Neural cell (in vitro differentiated cells): ENCODE results near the gene SPATA13. TPM values are rescaled to one million over a fixed set of nuclear protein-coding genes. Genes with fewer than 3 reads are reported as not detected.

Source experiments
- H2AFZ ChIP-seq: fragments of 200-600, 300-800 bp; sonication (generic), shearing (Covaris generic); 2 replicates; pipeline ENCODE4 v1.6.0; 2014; ENCODE audit warnings: low read depth, mild to moderate bottlenecking, antibody characterized with exemption, low read length, moderate library complexity
- H3F3A ChIP-seq: fragments of 200-600 bp; shearing (Covaris generic); 2 replicates; pipeline ENCODE4 v1.6.1; 2016; ENCODE audit warnings: mild to moderate bottlenecking, moderate library complexity, mixed read lengths, antibody characterized with exemption, low read length; ENCODE audit not compliant: insufficient read depth, poor library complexity, severe bottlenecking
- H3K27ac ChIP-seq: fragments of 200-600, 300-800 bp; sonication (generic), shearing (Covaris generic); 2 replicates; pipeline ENCODE4 v1.5.1; 2014; ENCODE audit warnings: mild to moderate bottlenecking, low read length, moderate library complexity
- H3K27me3 ChIP-seq: fragments of 300-800, 200-600 bp; sonication (generic), shearing (Covaris generic); 2 replicates; pipeline ENCODE4 v1.6.0; 2014; ENCODE audit warnings: mild to moderate bottlenecking, low read depth, low read length, moderate library complexity; ENCODE audit not compliant: insufficient read depth
- H3K36me3 ChIP-seq: fragments of 300-800, 200-600 bp; sonication (generic), shearing (Covaris generic); 2 replicates; pipeline ENCODE4 v1.5.1; 2014; ENCODE audit warnings: mild to moderate bottlenecking, antibody characterized with exemption, low read length, moderate library complexity; ENCODE audit not compliant: insufficient read depth
- H3K4me2 ChIP-seq: fragments of 300-800, 200-600 bp; sonication (generic), shearing (Covaris generic); 2 replicates; pipeline ENCODE4 v1.6.0; 2014; ENCODE audit warnings: mild to moderate bottlenecking, low read length
- H3K4me3 ChIP-seq: fragments of 300-800, 200-600 bp; sonication (generic), shearing (Covaris generic); 2 replicates; pipeline ENCODE4 v1.5.1; 2014; ENCODE audit warnings: mild to moderate bottlenecking, low read length, moderate library complexity
- H3K79me2 ChIP-seq: fragments of 200-600 bp; shearing (Covaris generic); replicated peaks from 2 replicates; pipeline ENCODE4 v1.6.0; 2014; ENCODE audit warnings: mild to moderate bottlenecking, low read length, moderate library complexity; ENCODE audit not compliant: insufficient read depth
- H3K9ac ChIP-seq: fragments of 300-800, 200-600 bp; sonication (generic), shearing (Covaris generic); 2 replicates; pipeline ENCODE4 v1.6.1; 2016; ENCODE audit warnings: mild to moderate bottlenecking, low read length, mixed read lengths
- H3K9me2 ChIP-seq: fragments of 200-600 bp; shearing (Covaris generic); 2 replicates; pipeline ENCODE4 v1.6.1; 2016; ENCODE audit warnings: mild to moderate bottlenecking, low read length, mixed read lengths; ENCODE audit not compliant: insufficient read depth
- H3K9me3 ChIP-seq: fragments of 200-600, 300-800 bp; sonication (generic), shearing (Covaris generic); 2 replicates; pipeline ENCODE4 v1.6.1; 2016; ENCODE audit warnings: mild to moderate bottlenecking, mixed run types, low read length, moderate library complexity, mixed read lengths
- H4K20me1 ChIP-seq: fragments of 200-600 bp; shearing (Covaris generic); 2 replicates; pipeline ENCODE4 v1.6.1; 2016; ENCODE audit warnings: mild to moderate bottlenecking, mixed run types; ENCODE audit not compliant: insufficient read depth
- CTCF ChIP-seq: fragments of 450-650 bp; IDR thresholded peaks from 2 replicates; pipeline ENCODE4 v1.5.1; 2014; ENCODE audit warnings: antibody characterized with exemption, mild to moderate bottlenecking, moderate library complexity; ENCODE audit not compliant: poor library complexity, severe bottlenecking
- EP300 ChIP-seq: fragments of 450-650 bp; conservative IDR thresholded peaks from 2 replicates; pipeline ENCODE4 v1.6.1; 2014; ENCODE audit warnings: antibody characterized with exemption, mild to moderate bottlenecking, moderate library complexity; ENCODE audit not compliant: poor library complexity, severe bottlenecking
- EZH2 ChIP-seq: fragments of 200-600, 300-800 bp; shearing (Covaris generic), sonication (generic); IDR thresholded peaks from 2 replicates; pipeline ENCODE4 v1.6.1; 2014; ENCODE audit warnings: antibody characterized with exemption, low read length, borderline replicate concordance, mild to moderate bottlenecking; ENCODE audit not compliant: insufficient read depth, poor library complexity, severe bottlenecking
- MXI1 ChIP-seq: fragments of 450-650 bp; conservative IDR thresholded peaks from 2 replicates; pipeline ENCODE4 v1.6.1; 2014; ENCODE audit warnings: antibody characterized with exemption, mild to moderate bottlenecking; ENCODE audit not compliant: poor library complexity, severe bottlenecking
- POLR2AphosphoS5 ChIP-seq: IDR thresholded peaks from 2 replicates; pipeline ENCODE4 v1.6.1; 2012
- RAD21 ChIP-seq: fragments of 450-650 bp; conservative IDR thresholded peaks from 2 replicates; pipeline ENCODE4 v1.6.1; 2014; ENCODE audit warnings: antibody characterized with exemption, mild to moderate bottlenecking, moderate library complexity
- REST ChIP-seq: IDR thresholded peaks from 2 replicates; pipeline ENCODE4 v1.6.1; 2012; ENCODE audit warnings: borderline replicate concordance
- SMC3 ChIP-seq: fragments of 450-650 bp; conservative IDR thresholded peaks from 2 replicates; pipeline ENCODE4 v1.6.1; 2014; ENCODE audit warnings: antibody characterized with exemption, mild to moderate bottlenecking, moderate library complexity; ENCODE audit not compliant: poor library complexity
- TAF1 ChIP-seq: IDR thresholded peaks from 2 replicates; pipeline ENCODE4 v1.6.1; 2012; ENCODE audit warnings: low read depth
- polyA plus RNA-seq: library from polyadenylated mRNA; depleted of rRNA; stranded (reverse); fragments of >200 nt; gene quantifications from 2 replicates; pipeline ENCODE4 v1.2.3, GENCODE V29; 2014

The SPATA13 gene
- polyA plus RNA-seq, 1 donor from 2014 or later: 15.5 TPM

GRCh38 chr13:24142453-24142852 is 18.1 kb upstream of the SPATA13 start:
- no peak overlapping the region for H3K4me3 ChIP-seq
- no peaks in the 10 kb centered on the region for H3K9me2 ChIP-seq
- H3K4me2 ChIP-seq: no peak overlapping the region
- H4K20me1 ChIP-seq: no peaks in the 10 kb centered on the region
- H3F3A ChIP-seq: no peaks in the 10 kb centered on the region
- TF ChIP-seq RAD21: no peak
- no peak for TF ChIP-seq EP300
- TF ChIP-seq POLR2AphosphoS5: no peak
- TF ChIP-seq EZH2: no peak
- TF ChIP-seq REST: no peak
- TF ChIP-seq SMC3: no peak
- TF ChIP-seq TAF1: no peak
- no peak for TF ChIP-seq CTCF
- TF ChIP-seq MXI1: no peak
- no peak overlapping the region for H3K27ac ChIP-seq
- H3K79me2 ChIP-seq: no peaks in the 10 kb centered on the region
- H3K36me3 ChIP-seq: no peaks in the 10 kb centered on the region
- no peaks in the 10 kb centered on the region for H3K27me3 ChIP-seq
- no peaks in the 10 kb centered on the region for H3K9me3 ChIP-seq
- H3K9ac ChIP-seq: no peak overlapping the region
- H2AFZ ChIP-seq: no peak overlapping the region

GRCh38 chr13:24142886-24143285 is 17.6 kb upstream of the SPATA13 start:
- no peaks in the 10 kb centered on the region for H3K9me2 ChIP-seq
- no peak overlapping the region for H3K9ac ChIP-seq
- no peaks in the 10 kb centered on the region for H3F3A ChIP-seq
- H3K4me3 ChIP-seq: no peak overlapping the region
- no peak overlapping the region for H2AFZ ChIP-seq
- no peaks in the 10 kb centered on the region for H4K20me1 ChIP-seq
- no peak overlapping the region for H3K4me2 ChIP-seq
- H3K9me3 ChIP-seq: no peaks in the 10 kb centered on the region
- TF ChIP-seq REST: no peak
- TF ChIP-seq TAF1: no peak
- no peak for TF ChIP-seq EP300
- no peak for TF ChIP-seq POLR2AphosphoS5
- no peak for TF ChIP-seq CTCF
- no peak for TF ChIP-seq MXI1
- no peak for TF ChIP-seq SMC3
- no peak for TF ChIP-seq RAD21
- TF ChIP-seq EZH2: no peak
- no peaks in the 10 kb centered on the region for H3K27me3 ChIP-seq
- H3K27ac ChIP-seq: no peak overlapping the region
- H3K79me2 ChIP-seq: no peaks in the 10 kb centered on the region
- H3K36me3 ChIP-seq: no peaks in the 10 kb centered on the region
